Glomerular visceral epithelial cell (primary cell): ENCODE data around the gene COL18A1.

ENCODE experiments used
- DNase-seq: peaks from one replicate; pipeline ENCODE4 v3.0.0-alpha.2; 2016; ENCODE audit errors: extremely low spot score

Gene COL18A1

GRCh38 chr21:45414396-45415187 is 9.6 kb downstream of the COL18A1 start:
- no peak for DNase-seq

DNA sequence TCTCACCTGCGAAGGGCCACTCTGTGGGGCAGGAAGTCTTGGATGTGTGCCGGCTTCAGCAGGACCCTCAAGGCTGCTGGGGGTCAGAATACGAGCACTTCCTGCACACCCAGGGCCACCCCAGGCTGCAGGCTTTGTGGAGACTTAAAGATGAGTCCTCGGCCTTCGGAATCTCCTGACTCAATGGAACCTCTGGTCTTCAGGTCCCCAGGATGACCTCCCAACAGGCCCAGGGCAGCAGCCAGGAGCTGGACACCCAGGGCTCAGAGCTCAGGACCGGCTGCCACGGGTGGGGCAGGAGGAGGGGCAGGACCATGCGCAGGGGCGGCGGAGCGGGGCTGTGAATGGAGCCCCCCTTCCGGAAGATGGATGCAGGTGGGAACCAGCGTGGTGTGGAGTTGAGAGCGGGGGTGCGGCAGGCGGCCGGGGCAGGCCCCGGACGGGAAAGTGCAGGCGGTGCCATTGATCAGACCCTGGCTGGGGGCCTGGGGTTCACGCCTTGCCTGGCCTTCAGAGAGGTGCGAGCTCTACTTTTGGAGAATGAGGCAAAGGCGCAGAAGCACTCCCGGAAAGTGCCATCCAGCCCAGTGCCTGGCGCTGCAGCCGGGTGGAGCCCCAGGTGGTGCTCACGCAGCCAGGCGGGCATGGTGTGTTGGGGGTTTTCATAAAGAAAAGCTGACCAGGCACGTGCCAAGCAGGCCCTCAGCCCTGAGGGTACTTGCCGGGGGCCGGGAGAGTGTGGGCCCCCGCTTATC is 10.4 kb downstream of the COL18A1 start:
- DNase-seq = no peak

DNA sequence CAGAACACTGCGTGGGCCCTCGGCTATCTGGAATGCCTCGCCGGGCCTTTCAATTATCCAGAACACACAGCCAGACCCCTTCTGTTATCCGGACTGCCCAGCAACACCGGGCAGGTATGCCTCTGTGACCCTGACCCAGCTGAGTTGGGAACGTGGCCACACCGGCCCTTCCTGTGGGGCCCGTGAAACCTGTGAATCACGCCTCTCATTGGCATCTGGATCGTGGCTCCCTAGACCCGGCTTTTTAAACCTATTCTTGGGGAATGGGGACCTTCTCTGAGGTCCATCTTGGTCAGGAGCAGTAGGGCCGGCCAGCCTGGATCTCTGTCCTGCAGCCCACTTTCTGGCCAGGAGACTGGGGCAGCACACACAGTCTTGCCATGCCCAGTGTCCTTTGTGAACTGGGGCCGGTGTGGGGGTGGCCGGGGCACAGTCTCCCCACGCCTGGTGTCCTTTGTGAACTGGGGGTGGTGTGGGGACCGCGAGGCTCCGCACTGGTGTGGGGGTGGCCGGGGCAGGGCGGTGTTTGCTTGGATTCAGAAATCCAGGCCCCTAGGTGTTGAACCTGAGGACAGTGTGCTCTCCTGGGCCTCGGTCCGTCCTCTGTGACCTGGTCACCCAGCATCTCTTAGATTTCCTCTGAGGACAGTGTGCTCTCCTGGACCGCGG is 11.1 kb downstream of the COL18A1 start:
- no peak for DNase-seq

DNA sequence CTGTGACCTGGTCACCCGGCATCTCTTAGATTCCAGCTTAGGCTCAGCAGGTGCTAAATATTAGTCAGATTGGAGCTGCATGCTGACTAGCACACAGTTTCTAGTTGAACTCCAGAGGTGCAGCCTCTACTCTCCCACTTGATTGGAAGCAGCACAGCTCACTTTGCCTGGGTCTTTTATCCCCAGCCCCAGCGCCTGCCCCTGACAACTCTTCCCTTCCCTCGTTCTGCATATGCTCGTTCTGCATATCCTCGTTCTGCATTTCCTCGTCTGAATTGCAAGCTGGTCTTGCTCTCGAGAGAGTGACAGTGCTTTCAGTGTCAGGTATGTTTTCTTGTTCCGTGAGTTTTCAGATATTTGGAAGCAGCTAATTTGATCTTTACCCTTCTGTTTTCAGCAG is 11.7 kb downstream of the COL18A1 start:
- DNase-seq = no peak

DNA sequence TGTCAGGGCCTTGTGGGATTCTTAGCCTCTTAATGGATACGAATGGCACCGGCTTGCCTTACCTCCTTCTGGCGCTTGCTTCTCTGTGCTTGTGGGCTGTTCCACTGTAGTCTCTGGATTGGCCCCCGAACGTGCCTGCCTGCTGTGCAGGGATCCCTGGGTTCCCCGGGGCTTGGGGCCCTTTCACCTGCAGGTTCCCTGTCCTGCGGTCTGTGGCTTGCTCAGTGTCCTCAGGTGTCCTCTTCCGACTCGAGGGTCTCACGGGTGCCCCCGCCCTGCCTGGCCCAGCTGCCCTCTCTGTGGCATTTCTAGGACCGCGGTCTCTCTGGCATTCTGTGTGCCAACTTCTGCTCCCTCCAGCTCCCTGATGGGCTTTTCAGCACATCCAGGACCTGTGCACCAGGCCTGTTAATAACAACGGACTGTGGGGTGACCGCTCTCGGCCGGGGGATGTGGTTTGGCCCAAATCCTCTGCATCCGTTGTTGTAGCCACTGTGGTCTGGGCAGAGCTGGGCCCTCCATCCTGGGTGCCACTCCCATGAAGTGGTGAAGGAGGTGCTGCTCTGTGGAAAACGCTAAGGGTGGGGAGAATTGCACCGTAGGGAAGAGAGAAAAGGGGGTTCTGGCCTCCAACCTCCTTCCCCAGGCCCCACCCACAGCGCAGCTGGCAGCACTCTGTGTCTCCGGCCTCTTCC is 12.4 kb downstream of the COL18A1 start:
- DNase-seq = peak; percentile 70

GRCh38 chr21:45417951-45418300 is 13.0 kb downstream of the COL18A1 start:
- no peak for DNase-seq

DNA sequence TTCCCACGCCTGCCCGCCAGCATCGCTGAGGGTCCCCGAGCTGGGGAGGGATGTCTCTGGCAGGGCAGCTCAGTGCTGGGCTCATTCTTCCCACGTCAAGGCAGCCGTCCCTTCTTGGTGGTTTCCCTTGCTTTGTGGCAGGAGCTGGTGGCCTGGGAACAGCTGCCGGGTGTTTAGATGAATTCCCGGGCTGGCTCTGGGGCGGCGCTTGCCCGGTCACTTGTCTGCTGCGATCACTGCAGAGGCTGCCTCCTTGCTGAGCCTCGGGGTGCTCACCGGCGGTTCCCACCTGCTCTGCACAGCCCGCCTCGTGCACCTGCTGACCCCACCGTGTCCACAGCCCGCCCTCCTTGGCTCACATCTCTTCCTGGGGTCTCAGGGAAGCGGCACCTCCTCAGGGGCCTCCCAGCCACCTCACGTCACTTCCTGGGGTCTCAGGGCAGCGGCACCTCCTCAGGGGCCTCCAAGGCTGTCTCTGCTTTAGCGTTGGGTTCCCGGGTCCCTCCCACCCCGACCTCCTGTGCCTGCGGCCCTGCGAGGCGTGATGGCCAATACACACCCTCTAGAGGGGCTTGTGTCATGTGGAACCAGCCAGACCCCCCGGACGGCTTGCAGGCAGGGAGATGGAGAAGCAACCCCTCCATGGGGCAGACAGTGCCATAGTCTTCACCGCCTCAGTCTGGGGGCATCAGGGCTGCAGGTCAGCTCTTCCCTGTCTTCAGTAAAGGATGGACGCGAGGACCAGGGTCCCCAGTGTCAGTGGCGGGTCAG is 13.5 kb downstream of the COL18A1 start:
- no peak for DNase-seq

- no peak for DNase-seq
These were observed 14.2 kb downstream of the COL18A1 start for GRCh38 chr21:45419162-45419561.

GRCh38 chr21:45420061-45421041 is 15.4 kb downstream of the COL18A1 start:
- DNase-seq = peak; percentile 91

DNA sequence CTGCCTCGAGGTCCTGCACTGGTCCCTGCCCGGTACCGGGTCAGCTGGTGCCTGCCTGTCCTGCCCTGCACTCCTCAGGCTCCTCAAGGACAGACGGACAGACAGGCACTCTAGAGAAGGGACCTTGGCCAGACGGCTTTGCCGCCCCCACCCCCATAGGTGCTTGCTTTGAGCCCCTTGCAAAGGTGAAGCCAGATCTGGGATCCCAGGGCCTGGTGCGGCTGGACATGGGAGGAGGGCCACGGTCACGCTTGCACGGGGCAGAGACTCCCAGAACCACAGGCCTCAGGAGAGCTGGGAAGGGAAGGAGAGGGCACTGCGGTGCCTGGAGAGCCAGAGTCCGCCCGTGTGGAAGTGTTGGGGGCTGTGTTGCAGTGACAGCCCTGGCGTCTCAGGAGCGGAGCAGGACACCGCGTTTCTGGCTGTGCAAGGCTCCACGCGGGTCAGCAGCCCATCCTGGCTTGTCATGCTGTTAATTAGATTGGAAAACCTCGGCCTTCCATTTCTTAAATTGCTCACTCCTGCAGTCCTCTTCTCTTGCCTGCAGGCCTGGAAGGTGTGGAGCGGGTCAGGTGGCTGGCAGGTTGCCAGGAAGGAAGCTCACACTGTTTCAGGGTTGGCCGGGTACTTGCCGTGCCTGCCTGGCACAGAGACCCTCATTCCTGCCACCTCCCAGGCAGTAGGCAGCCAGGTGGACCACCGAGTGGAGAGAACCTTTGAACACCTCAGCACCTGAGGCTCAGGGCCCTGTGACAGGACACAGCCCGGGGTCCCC is 16.3 kb downstream of the COL18A1 start:
- peak; percentile 67 for DNase-seq

- no peak for DNase-seq
These were observed 17.1 kb downstream of the COL18A1 start for GRCh38 chr21:45421846-45422775.

GRCh38 chr21:45423201-45423955 is 18.4 kb downstream of the COL18A1 start:
- peak; percentile 59 for DNase-seq

DNA sequence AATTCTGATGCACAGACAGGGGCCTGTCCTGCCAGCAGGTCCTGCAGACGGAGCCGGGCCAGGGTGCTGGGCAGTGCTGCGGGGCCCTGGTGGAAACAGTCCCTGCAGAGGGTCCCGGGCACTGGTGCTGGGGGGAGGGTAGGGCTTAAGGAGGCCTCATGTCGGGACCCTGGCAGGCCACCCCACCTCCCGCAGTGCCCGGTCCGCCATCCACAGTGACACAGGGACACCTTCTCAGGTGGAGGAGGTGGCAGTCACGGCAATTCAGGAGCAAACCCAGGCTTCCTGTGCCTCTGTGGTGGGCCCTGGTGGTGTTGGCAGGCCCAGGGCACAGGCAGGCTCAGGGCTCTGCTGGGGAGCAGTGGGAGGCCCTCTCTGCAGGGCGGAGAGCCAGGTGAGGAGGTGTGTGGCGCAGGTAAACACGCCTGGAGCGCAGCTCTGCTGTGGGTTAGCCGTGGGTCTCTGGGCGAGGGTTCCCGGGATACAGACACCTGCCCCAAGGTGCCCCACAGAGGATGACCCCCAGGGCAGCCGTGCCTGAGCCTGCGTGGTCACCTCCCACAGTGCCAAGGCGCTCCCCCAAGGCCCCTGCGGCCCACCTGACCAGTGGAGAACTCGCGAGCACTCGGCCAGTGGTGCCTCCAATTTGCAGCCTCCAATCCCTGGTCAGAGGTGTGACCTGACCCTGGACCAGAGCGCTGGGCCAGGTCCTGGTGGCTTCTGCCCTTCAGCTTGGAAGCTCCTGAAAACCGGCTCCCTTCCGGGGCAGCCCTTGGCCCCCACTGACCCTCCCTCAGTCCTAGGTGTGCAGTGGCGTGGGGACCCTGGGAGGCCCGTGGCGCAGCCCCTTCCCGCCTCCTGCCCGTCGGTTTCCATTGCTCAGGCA is 19.2 kb downstream of the COL18A1 start:
- DNase-seq = no peak

DNA sequence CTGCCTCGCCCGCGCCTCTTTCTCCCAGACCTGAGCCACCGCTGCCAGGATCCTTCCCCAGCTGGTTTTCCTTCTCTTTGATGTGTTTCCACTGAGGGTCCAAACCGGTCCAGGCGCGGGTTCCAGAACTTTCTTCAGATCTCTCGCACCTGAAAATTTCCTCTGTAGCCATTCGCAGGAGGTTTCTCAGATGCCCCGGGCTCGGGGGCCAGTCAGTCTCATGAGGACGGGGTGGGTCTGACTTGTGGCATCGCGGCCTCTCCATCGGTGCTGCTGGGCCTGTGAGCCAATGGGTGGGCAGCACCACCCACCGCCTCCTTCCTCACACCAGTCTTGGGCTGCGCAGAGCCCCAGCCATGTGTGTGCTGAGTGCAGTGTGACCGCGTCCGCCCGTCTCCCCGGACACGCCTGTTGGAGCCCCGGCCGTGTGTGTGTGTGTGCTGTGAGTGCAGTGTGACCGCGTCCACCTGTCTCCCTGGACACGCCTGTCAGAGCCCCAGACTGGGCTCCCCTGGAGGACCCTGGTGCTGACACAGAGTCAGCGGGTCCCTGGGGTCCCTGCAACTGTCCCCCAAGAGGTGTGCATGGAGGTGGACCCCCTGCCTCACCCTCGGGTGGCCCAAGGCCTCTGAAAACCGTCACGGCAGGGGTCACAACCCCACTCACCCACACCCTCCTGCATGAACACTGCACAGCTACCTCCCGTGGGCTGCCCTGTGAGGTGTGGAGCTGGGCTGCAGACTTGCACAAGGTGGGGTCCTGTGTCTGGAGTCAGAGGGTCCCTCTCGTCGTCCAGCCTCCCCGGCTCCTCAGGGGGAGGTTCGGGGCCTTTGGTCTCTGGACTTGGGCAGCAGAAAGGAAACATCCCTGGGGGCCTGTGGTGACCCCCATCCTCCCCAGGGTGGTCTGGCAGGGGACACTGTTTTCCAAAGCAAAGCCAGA is 20.2 kb downstream of the COL18A1 start:
- DNase-seq = no peak
